Testis (tissue), 3 donors: Measurements from ENCODE around the gene KIR2DL3. TPM values are rescaled to one million over a fixed set of nuclear protein-coding genes. Genes with fewer than 3 reads are reported as not detected.
"Not testable (repeated sequence)": the region's sequence is repeated elsewhere in the genome, so short reads cannot be mapped to it uniquely, and the experiment has no call there.

Experiments
- DNase-seq: peaks from one replicate; pipeline ENCODE4 v3.0.0-alpha.2; 2019
- H3K27ac ChIP-seq, 2 donors: fragments of 200-600 bp; sonication (generic); one replicate each; pipeline ENCODE4 v1.5.1; 2019
- H3K27me3 ChIP-seq: fragments of 200-600 bp; sonication (generic); one replicate; pipeline ENCODE4 v1.5.1; 2019
- H3K36me3 ChIP-seq: fragments of 200-600 bp; sonication (generic); one replicate; pipeline ENCODE4 v1.5.1; 2017; ENCODE audit warnings: low read depth; ENCODE audit errors: missing control alignments
- H3K4me1 ChIP-seq: fragments of 200-600 bp; sonication (generic); one replicate; pipeline ENCODE4 v1.5.1; 2019
- H3K4me3 ChIP-seq, 2 donors: fragments of 200-600 bp; sonication (generic); one replicate each; pipeline ENCODE4 v1.5.1; 2017 to 2019
- H3K9me3 ChIP-seq: fragments of 200-600 bp; sonication (generic); one replicate; pipeline ENCODE4 v1.5.1; 2017
- POLR2A ChIP-seq: fragments of 450-650 bp; IDR thresholded peaks from one replicate; pipeline ENCODE4 v1.6.1; 2017; ENCODE audit warnings: antibody characterized with exemption, mild to moderate bottlenecking, moderate library complexity
- WGBS, 2 donors: methylation state at CpG; one replicate each; pipeline ENCODE4 v1.1.5; 2018; 5-methylcytosine and 5-hydroxymethylcytosine counted together
- intact Hi-C: fragments of 100-400 bp; cut with DNase I; formaldehyde crosslinking; loops from one replicate; pipeline ENCODE4 v1.15.1; 2023; ENCODE audit warnings: low total_unique reads
- polyA plus RNA-seq: library from polyadenylated mRNA; stranded (reverse); fragments of 350-450 nt; fragmentation: Illumina TruSeq; extraction: RNeasy Lipid Tissue Mini Kit (QIAGEN cat#74804); gene quantifications from one replicate; pipeline ENCODE4 v1.2.3, GENCODE V29; 2014; ENCODE audit warnings: low read depth, low replicate concordance; ENCODE audit not compliant: insufficient read depth
- total RNA-seq, 2 donors: library from RNA; depleted of rRNA; stranded (reverse); fragments of >200 nt; gene quantifications; one replicate each; pipeline ENCODE4 v1.2.3, GENCODE V29; 2016
- TF ChIP-seq, protein P1 (sequence below), 3 experiments: fragments of 450-650 bp in 2 of 3; fragments of 200-600 bp in 1 of 3; sonication (generic) in 1 of 3; IDR thresholded peaks; one replicate each; pipeline ENCODE4 v1.5.1; 2016 to 2019; ENCODE audit warnings: antibody characterized with exemption in 3 of 3, mild to moderate bottlenecking in 2 of 3, moderate library complexity in 1 of 3

The KIR2DL3 gene
- total and polyA plus RNA-seq, 3 donors from 2014 or later: not detected

GRCh38 chr19:54739587-54740497, 1.5 kb downstream of the KIR2DL3 start:
- Histone ChIP-seq H3K27ac (no peak overlapping the region), H3K36me3 (no peaks in the 10 kb centered on the region), H3K9me3 (no peaks in the 10 kb centered on the region), H3K4me3 (no peak overlapping the region), H3K4me1 (no peaks in the 10 kb centered on the region), H3K27me3 (no peaks in the 10 kb centered on the region)
- intact Hi-C loops: no loop called here
- no peak for DNase-seq
- WGBS, 2 donors: 82 to 85% methylated on average over 11 to 13 of the region's 13 CpGs
- TF ChIP-seq POLR2A: no peak
- TF ChIP-seq, protein P1, sequence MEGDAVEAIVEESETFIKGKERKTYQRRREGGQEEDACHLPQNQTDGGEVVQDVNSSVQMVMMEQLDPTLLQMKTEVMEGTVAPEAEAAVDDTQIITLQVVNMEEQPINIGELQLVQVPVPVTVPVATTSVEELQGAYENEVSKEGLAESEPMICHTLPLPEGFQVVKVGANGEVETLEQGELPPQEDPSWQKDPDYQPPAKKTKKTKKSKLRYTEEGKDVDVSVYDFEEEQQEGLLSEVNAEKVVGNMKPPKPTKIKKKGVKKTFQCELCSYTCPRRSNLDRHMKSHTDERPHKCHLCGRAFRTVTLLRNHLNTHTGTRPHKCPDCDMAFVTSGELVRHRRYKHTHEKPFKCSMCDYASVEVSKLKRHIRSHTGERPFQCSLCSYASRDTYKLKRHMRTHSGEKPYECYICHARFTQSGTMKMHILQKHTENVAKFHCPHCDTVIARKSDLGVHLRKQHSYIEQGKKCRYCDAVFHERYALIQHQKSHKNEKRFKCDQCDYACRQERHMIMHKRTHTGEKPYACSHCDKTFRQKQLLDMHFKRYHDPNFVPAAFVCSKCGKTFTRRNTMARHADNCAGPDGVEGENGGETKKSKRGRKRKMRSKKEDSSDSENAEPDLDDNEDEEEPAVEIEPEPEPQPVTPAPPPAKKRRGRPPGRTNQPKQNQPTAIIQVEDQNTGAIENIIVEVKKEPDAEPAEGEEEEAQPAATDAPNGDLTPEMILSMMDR (IDR thresholded peaks at IDR 0.05): no peak

DNA sequence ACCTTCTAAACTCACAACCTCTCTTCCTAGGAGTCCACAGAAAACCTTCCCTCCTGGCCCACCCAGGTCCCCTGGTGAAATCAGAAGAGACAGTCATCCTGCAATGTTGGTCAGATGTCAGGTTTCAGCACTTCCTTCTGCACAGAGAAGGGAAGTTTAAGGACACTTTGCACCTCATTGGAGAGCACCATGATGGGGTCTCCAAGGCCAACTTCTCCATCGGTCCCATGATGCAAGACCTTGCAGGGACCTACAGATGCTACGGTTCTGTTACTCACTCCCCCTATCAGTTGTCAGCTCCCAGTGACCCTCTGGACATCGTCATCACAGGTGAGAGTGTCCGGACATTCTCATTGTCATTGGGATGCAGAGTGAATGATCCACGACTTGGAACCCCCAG, 3.6 kb downstream of the KIR2DL3 start:
- H3K4me3 ChIP-seq, H3K27ac ChIP-seq, H3K4me1 ChIP-seq, DNase-seq, H3K9me3 ChIP-seq, intact Hi-C loops, H3K36me3 ChIP-seq, H3K27me3 ChIP-seq: not testable (repeated sequence)
- 73 to 80% methylated on average over 5 of the region's 5 CpGs for WGBS, 2 donors

DNA sequence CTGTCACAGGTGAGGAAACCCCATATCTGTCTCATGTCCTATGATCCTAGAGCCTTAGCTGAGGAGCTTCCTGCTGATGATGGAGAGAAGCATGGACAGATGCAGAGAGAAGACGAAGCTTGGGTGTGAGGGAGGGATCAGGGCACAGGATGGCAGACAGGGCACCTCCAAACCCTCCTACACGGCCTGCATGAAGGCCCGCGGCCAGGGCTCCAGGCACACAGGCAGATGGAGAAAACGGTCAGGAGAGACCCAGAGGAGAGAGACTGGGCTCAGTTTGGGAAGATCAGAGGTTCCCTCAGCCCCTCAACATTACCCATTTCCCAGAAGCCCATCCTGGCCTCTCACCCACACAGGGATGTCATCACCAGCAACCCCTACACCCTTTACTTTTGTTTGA, 5.8 kb downstream of the KIR2DL3 start:
- intact Hi-C loops, H3K36me3 ChIP-seq, H3K27me3 ChIP-seq: not testable (repeated sequence)

GRCh38 chr19:54747614-54748322, 9.5 kb downstream of the KIR2DL3 start:
- H3K4me1 ChIP-seq, intact Hi-C loops, H3K9me3 ChIP-seq, H3K4me3 ChIP-seq, H3K27ac ChIP-seq, H3K36me3 ChIP-seq, DNase-seq, H3K27me3 ChIP-seq: not testable (repeated sequence)
- WGBS, 2 donors: 70 to 85% methylated on average over 9 of the region's 9 CpGs

More for the DNA sequence above, 5.8 kb downstream of the KIR2DL3 start:
- not testable (repeated sequence) for H3K4me1 ChIP-seq, H3K4me3 ChIP-seq, DNase-seq, H3K9me3 ChIP-seq, H3K27ac ChIP-seq
- 75 to 78% methylated on average over 5 of the region's 5 CpGs for WGBS, 2 donors

GRCh38 chr19:54750276-54750675, 12.0 kb downstream of the KIR2DL3 start:
- H3K27ac ChIP-seq, H3K4me1 ChIP-seq, H3K27me3 ChIP-seq, H3K9me3 ChIP-seq, intact Hi-C loops, H3K36me3 ChIP-seq, DNase-seq, H3K4me3 ChIP-seq: not testable (repeated sequence)
- WGBS, 2 donors: 62 to 82% methylated on average over 6 of the region's 6 CpGs

DNA sequence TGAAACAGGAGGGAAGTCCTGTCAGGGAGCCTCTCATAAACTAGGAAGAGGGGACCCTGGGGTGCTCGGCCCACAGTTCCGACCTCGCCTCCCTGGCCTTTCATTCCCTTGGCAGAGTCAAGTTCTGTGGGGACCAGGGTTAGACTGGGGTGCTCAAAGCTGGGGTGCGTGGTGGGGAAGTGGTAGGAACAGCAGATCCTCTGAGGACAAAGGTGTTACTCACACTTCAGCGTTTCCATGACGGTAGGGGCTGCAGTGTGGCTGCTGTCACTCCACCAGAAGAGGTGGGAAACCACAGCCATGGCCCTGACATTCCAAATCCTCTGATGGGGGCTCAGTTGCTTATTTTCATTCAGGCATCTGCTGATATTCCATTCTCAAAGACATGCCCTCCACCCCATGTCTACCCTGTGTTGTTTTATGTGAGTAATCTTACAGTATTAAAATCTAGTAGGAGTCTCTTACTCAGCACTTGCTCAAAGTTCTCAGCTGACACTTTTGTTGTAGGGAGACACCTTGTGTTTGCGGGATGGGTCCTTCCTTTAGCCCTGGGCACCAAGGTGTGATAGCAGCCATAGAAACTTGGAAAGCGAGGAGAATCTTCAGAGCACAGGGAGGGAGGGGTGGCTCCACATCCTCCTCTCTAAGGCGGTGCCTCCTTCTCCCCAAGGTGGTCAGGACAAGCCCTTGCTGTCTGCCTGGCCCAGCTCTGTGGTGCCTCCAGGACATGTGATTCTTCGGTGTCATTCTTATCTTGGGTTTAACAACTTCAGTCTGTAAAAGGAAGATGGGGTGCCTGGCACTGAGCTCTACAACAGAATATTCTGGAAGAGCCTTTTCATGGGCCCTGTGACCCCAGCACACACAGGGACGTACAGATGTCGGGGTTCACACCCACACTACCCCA, 18.1 kb downstream of the KIR2DL3 start:
- H3K36me3 ChIP-seq, H3K4me1 ChIP-seq, H3K27me3 ChIP-seq, H3K9me3 ChIP-seq, H3K27ac ChIP-seq, DNase-seq, intact Hi-C loops, H3K4me3 ChIP-seq: not testable (repeated sequence)
- WGBS, 2 donors: 66 to 87% methylated on average over 2 to 11 of the region's 12 CpGs

DNA sequence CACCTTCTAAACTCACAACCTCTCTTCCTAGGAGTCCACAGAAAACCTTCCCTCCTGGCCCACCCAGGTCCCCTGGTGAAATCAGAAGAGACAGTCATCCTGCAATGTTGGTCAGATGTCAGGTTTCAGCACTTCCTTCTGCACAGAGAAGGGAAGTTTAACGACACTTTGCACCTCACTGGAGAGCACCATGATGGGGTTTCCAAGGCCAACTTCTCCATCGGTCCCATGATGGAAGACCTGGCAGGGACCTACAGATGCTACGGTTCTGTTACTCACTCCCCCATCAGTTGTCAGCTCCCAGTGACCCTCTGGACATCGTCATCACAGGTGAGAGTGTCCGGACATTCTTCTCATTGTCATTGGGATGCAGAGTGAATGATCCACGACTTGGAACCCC, 20.3 kb downstream of the KIR2DL3 start:
- DNase-seq, H3K27me3 ChIP-seq, H3K36me3 ChIP-seq, H3K9me3 ChIP-seq, H3K4me3 ChIP-seq, H3K27ac ChIP-seq, H3K4me1 ChIP-seq, intact Hi-C loops: not testable (repeated sequence)
- 62 to 70% methylated on average over 2 to 6 of the region's 6 CpGs for WGBS, 2 donors

- H3K9me3 ChIP-seq, H3K4me1 ChIP-seq, DNase-seq, H3K4me3 ChIP-seq, H3K27ac ChIP-seq, H3K36me3 ChIP-seq, intact Hi-C loops, H3K27me3 ChIP-seq: not testable (repeated sequence)
- WGBS, 2 donors: 73 to 75% methylated on average over 1 to 8 of the region's 8 CpGs
Observed at GRCh38 chr19:54764219-54764618, 25.9 kb downstream of the KIR2DL3 start.

- WGBS, 2 donors: 74 to 92% methylated on average over 3 of the region's 4 CpGs
- H3K27me3 ChIP-seq, H3K36me3 ChIP-seq, intact Hi-C loops, H3K4me1 ChIP-seq, H3K27ac ChIP-seq, H3K9me3 ChIP-seq, H3K4me3 ChIP-seq, DNase-seq: not testable (repeated sequence)
Observed at GRCh38 chr19:54766464-54766863, 28.2 kb downstream of the KIR2DL3 start.

- H3K4me3 ChIP-seq, H3K4me1 ChIP-seq, intact Hi-C loops, DNase-seq, H3K36me3 ChIP-seq, H3K27me3 ChIP-seq, H3K27ac ChIP-seq, H3K9me3 ChIP-seq: not testable (repeated sequence)
- WGBS, 2 donors: 88 to 94% methylated on average over 5 to 15 of the region's 15 CpGs
Observed at GRCh38 chr19:54769646-54770045, 31.3 kb downstream of the KIR2DL3 start, which contains the start of gene KIR2DL1. KIR2DL1 (plus strand) TSS chr19:54769793; CDS start chr19:54769851, 58 bp downstream.
